Thyroid gland (tissue), 4 donors: ENCODE results near the gene FOXP2. TPM values are rescaled to one million over a fixed set of nuclear protein-coding genes. Genes with fewer than 3 reads are reported as not detected.
A peak's percentile ranks its signal among the peaks of the same experiment; 100 is the strongest.
"Not testable (repeated sequence)": the region's sequence is repeated elsewhere in the genome, so short reads cannot be mapped to it uniquely, and the experiment has no call there.

Source experiments
- DNase-seq, 2 donors: peaks; one replicate each; pipeline ENCODE4 v3.0.0-alpha.2; 2019
- H3K27ac ChIP-seq, 3 donors: fragments of 200-600 bp; sonication (generic); 1 replicate in 2 of 3; 2 replicates in 1 of 3; pipeline ENCODE4 v1.5.1; 2016 to 2019; ENCODE audit warnings: mild to moderate bottlenecking in 1 of 3, moderate library complexity in 1 of 3
- H3K27me3 ChIP-seq: fragments of 200-600 bp; sonication (generic); one replicate; pipeline ENCODE4 v1.5.1; 2019
- H3K36me3 ChIP-seq, 2 donors: fragments of 200-600 bp; sonication (generic); one replicate each; pipeline ENCODE4 v1.5.1; 2016 to 2019
- H3K4me1 ChIP-seq, 2 donors: fragments of 200-600 bp; sonication (generic); one replicate each; pipeline ENCODE4 v1.5.1; 2017 to 2019
- H3K4me3 ChIP-seq, 3 donors: fragments of 200-600 bp; sonication (generic); replicated peaks in 1 of 3; 1 replicate in 2 of 3; 2 replicates in 1 of 3; pipeline ENCODE4 v1.5.1; 2016; ENCODE audit warnings: mild to moderate bottlenecking in 1 of 3
- H3K9me3 ChIP-seq: fragments of 200-600 bp; sonication (generic); one replicate; pipeline ENCODE4 v1.5.1; 2017
- POLR2A ChIP-seq, 2 donors: fragments of 450-650 bp; IDR thresholded peaks; one replicate each; pipeline ENCODE4 v1.6.1; 2017; ENCODE audit warnings: antibody characterized with exemption in 2 of 2, mild to moderate bottlenecking in 2 of 2, moderate library complexity in 1 of 2
- WGBS, 2 donors: methylation state at CpG; one replicate each; pipeline ENCODE4 v1.1.5; 2017; 5-methylcytosine and 5-hydroxymethylcytosine counted together
- intact Hi-C: fragments of 100-400 bp; cut with DNase I; formaldehyde crosslinking; loops from one replicate; pipeline ENCODE4 v1.15.1; 2023
- total RNA-seq, 4 donors: library from RNA; depleted of rRNA; stranded (reverse); fragments of >200 nt; gene quantifications; one replicate each; pipeline ENCODE4 v1.2.3, GENCODE V29; 2016
- TF ChIP-seq, protein P1 (sequence below), 6 experiments: fragments of 200-600 bp in 3 of 6; fragments of 450-650 bp in 3 of 6; sonication (generic) in 3 of 6; IDR thresholded peaks; one replicate each; pipeline ENCODE4 v1.5.1; 2016 to 2019; ENCODE audit warnings: antibody characterized with exemption in 6 of 6, mild to moderate bottlenecking in 2 of 6, inconsistent platforms in 1 of 6, moderate library complexity in 1 of 6

The FOXP2 gene
- total RNA-seq, 4 donors from 2014 or later = 24.7 to 46.5 (median 28.0) TPM

DNA sequence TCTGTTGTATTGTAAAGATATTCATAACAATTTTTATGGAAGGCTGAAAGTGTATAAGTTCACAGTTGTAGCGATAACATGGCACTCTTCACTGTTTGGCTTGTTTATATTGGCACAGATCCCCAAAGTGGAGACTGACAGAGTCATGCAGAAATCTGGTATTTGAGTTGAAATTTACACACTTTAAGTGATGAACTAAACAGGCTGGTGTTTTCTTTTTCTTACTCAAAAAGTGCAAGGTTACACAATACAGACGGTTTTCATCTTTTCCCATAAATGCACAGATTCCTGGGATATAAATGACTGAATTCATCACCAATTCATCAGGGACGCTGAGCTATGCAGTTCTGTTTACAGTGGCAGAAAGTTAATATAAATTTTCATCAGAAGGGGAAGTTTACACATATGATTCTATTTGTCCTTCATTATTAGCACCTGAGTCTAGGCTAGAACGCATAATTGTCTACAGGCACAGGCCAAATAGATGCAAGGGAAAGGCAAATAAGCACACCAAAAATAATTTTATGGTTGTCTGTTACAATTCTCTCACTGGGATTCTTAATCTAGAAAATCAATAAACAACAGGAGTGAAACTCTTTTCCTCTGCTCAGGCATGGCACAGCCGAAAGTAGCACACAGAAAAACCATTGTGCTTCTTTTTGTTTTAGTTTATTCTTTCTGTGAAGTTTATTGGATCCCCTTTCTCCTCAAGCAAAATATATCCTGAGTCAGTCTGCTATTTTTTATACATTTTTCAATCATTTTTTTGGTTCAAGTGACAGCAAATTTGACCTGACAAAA is 88.0 kb downstream of the FOXP2 start:
- H3K4me3 ChIP-seq = no peak overlapping the region
- H3K27ac ChIP-seq = peak overlapping the region in 2 of 3 donors; percentile 1 to 57
- intact Hi-C loops = no loop called here

DNA sequence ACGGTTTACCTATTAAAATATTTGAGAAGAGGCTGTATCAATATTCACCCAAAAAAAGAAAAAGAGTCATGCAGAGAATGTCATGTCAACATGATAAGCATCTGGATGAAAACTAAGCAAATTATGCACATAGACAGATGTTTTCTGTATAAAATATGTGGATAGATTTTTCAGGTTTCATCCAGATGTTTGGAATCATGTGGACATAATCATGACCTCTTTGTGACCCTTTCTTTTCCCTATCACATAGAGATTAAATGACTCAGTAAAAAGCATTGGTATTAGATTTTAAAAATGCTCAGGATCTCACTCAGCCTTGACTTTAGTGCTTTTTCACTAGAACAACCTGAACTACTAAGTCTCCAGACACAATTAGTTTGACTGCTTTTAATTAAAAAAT is 90.0 kb downstream of the FOXP2 start:
- Histone ChIP-seq H3K36me3 (no peaks in the 10 kb centered on the region), H3K9me3 (no peaks in the 10 kb centered on the region), H3K4me3 (no peak overlapping the region), H3K27ac (peak overlapping the region in 1 of 3 donors; percentile 36), H3K4me1 (peaks cover 15 to 22% of the 10 kb centered on the region in 2 donors), H3K27me3 (no peaks in the 10 kb centered on the region)
- 72 to 80% methylated on average over 1 of the region's 1 CpG for WGBS, 2 donors
- TF ChIP-seq POLR2A (IDR thresholded peaks at IDR 0.05) = no peak
- no peak for DNase-seq
- intact Hi-C loops = no loop called here

More for the DNA sequence above, 88.0 kb downstream of the FOXP2 start:
- Histone ChIP-seq H3K9me3 (no peaks in the 10 kb centered on the region), H3K27me3 (no peaks in the 10 kb centered on the region), H3K36me3 (no peaks in the 10 kb centered on the region), H3K4me1 (peaks cover 15 to 22% of the 10 kb centered on the region in 2 donors)
- no peak for TF ChIP-seq POLR2A (IDR thresholded peaks at IDR 0.05)
- TF ChIP-seq, protein P1, sequence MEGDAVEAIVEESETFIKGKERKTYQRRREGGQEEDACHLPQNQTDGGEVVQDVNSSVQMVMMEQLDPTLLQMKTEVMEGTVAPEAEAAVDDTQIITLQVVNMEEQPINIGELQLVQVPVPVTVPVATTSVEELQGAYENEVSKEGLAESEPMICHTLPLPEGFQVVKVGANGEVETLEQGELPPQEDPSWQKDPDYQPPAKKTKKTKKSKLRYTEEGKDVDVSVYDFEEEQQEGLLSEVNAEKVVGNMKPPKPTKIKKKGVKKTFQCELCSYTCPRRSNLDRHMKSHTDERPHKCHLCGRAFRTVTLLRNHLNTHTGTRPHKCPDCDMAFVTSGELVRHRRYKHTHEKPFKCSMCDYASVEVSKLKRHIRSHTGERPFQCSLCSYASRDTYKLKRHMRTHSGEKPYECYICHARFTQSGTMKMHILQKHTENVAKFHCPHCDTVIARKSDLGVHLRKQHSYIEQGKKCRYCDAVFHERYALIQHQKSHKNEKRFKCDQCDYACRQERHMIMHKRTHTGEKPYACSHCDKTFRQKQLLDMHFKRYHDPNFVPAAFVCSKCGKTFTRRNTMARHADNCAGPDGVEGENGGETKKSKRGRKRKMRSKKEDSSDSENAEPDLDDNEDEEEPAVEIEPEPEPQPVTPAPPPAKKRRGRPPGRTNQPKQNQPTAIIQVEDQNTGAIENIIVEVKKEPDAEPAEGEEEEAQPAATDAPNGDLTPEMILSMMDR (IDR thresholded peaks at IDR 0.05) = no peak
- WGBS, 2 donors = 43 to 46% methylated on average over 5 of the region's 5 CpGs
- no peak for DNase-seq

DNA sequence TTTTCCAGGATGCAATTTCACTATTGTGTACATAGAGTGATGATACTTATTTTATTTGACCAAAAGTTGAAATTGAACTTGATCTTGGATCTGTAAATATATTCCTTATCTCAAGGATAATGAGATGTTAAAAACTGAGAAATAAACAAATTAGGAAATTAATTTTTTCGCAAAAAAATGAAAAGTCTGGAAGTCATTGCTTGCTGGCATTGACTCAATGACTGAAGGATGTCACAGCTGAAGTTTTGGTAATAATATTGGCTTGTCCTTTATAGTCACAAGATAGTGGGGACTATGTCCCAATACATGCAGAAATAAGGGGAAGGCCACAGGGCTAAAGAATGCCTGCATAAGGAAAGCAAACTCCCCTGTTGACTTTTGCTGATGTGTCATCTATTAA is 92.8 kb downstream of the FOXP2 start:
- Histone ChIP-seq H3K4me1 (peaks cover 11 to 16% of the 10 kb centered on the region in 2 donors), H3K27me3 (no peaks in the 10 kb centered on the region), H3K4me3 (no peak overlapping the region), H3K27ac (no peak overlapping the region), H3K9me3 (no peaks in the 10 kb centered on the region), H3K36me3 (no peaks in the 10 kb centered on the region)
- no peak for DNase-seq
- WGBS, 2 donors = 83 to 84% methylated on average over 1 of the region's 1 CpG
- intact Hi-C loops = no loop called here
- TF ChIP-seq, protein P1 (IDR thresholded peaks at IDR 0.05) = no peak
- no peak for TF ChIP-seq POLR2A (IDR thresholded peaks at IDR 0.05)

DNA sequence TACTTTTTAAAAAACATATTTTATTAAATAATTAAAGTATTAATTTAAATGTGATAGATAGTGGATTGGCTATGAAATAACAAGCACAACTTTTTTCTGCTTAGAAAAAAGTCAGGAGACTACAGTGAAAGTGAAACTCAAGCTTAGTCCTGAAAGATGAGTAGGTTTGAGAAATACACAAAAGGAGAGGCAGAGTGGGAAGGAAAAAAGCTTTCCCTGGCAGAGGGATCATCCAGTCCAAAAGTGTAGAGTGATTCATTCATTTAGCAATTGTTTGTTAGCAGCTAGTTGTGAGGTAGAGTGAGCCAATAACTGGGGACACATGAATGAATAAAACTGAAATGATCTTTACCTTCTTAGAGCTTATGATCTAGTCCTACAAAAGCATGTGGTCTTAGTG is 93.5 kb downstream of the FOXP2 start:
- TF ChIP-seq, protein P1 (IDR thresholded peaks at IDR 0.05) = no peak
- TF ChIP-seq POLR2A (IDR thresholded peaks at IDR 0.05) = no peak
- H3K4me3 ChIP-seq = no peak overlapping the region
- no peaks in the 10 kb centered on the region for H3K36me3 ChIP-seq
- H3K27me3 ChIP-seq = no peaks in the 10 kb centered on the region
- DNase-seq = no peak
- no peaks in the 10 kb centered on the region for H3K9me3 ChIP-seq
- H3K4me1 ChIP-seq = peaks cover 5 to 12% of the 10 kb centered on the region in 2 donors
- no peak overlapping the region for H3K27ac ChIP-seq
- intact Hi-C loops = no loop called here

DNA sequence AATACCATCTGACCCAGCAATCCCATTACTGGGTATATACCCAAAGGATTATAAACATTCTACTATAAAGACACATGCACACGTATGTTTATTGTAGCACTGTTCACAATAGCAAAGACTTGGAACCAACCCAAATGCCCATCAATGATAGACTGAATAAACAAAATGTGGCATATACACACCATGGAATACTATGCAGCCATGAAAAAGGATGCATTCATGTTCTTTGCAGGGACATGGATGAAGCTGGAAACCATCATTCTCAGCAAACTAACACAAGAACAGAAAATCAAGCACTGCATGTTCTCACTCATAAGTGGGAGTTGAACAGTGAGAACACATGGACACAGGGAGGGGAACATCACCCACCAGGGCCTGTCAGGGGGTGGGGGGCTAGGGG is 96.2 kb downstream of the FOXP2 start:
- intact Hi-C loops, H3K36me3 ChIP-seq, H3K4me1 ChIP-seq, H3K27me3 ChIP-seq, DNase-seq, H3K9me3 ChIP-seq, H3K4me3 ChIP-seq, H3K27ac ChIP-seq: not testable (repeated sequence)
- 94 to 95% methylated on average over 1 of the region's 1 CpG for WGBS, 2 donors

DNA sequence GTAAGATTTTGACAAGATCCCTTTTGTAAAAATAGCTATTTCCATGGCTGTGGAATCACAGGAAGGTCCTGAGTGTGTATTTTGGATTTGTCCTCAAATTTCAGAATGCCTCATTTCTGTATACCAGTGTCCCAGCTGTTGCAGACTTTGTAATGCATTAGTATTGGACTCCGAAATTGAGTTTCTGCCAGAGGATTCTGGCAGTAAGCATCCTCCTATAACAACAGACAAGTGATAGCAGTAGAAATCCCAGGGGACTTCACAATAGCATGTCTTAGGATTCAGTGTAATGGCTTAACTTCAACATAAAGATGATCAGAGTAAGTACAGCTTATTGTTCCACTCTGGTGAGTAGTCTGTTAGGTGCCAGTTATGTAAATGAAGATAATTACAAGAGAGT is 104.6 kb downstream of the FOXP2 start:
- Histone ChIP-seq H3K27ac (no peak overlapping the region), H3K36me3 (no peaks in the 10 kb centered on the region), H3K4me3 (no peak overlapping the region), H3K27me3 (no peaks in the 10 kb centered on the region), H3K9me3 (no peaks in the 10 kb centered on the region), H3K4me1 (no peaks in the 10 kb centered on the region)
- TF ChIP-seq POLR2A (IDR thresholded peaks at IDR 0.05) = no peak
- TF ChIP-seq, protein P1 (IDR thresholded peaks at IDR 0.05) = no peak
- no peak for DNase-seq
- 67 to 80% methylated on average over 1 of the region's 1 CpG for WGBS, 2 donors
- intact Hi-C loops = no loop called here
